ENCODE data around the gene FSIP1. TPM values are rescaled to one million over a fixed set of nuclear protein-coding genes. Genes with fewer than 3 reads are reported as not detected.

The FSIP1 gene
- total RNA-seq, 4 donors from 2014 or later, result 0.83 to 4.6 (median 1.4) TPM

- peak overlapping the region in 2 of 4 donors; percentile 86 to 90 for H3K27ac ChIP-seq (replicated peaks in 1 of 4)
- H3K4me3 ChIP-seq, result no peak overlapping the region
- no peaks in the 10 kb centered on the region for H3K9me3 ChIP-seq
- H3K4me1 ChIP-seq, result peaks cover 13 to 71% (median 66%) of the 10 kb centered on the region in 4 donors
- no peaks in the 10 kb centered on the region for H3K36me3 ChIP-seq
- intact Hi-C loops (cut with DNase I), result loop anchor here (2.0 to 5.0 kb wide), 2 partner anchors 153 to 190 kb away; no protein-coding TSS in a partner anchor
- TF ChIP-seq CTCF (IDR thresholded peaks at IDR 0.05), result no peak
- no peak for TF ChIP-seq POLR2AphosphoS5 (IDR thresholded peaks at IDR 0.05)
- no peak for TF ChIP-seq EP300 (IDR thresholded peaks at IDR 0.05)
- no peak for TF ChIP-seq POLR2A (IDR thresholded peaks at IDR 0.05; ENCODE audit: low read depth)
- DNase-seq (ENCODE audit: extremely low spot score), result no peak
- WGBS, result 83% methylated on average over 2 of the region's 2 CpGs
- H3K27me3 ChIP-seq, result no peaks in the 10 kb centered on the region
These were observed 2.0 kb upstream of the FSIP1 start for GRCh38 chr15:39784638-39785037.

GRCh38 chr15:39784125-39784524 is 1.5 kb upstream of the FSIP1 start:
- H3K27me3 ChIP-seq, result no peaks in the 10 kb centered on the region
- intact Hi-C loops (cut with DNase I), result loop anchor here (2.0 kb wide), 1 partner anchor 191 kb away; no protein-coding TSS in a partner anchor
- H3K4me3 ChIP-seq, result peak overlapping the region in 3 of 4 donors; percentile 75 to 79 (median 78)
- 39% methylated on average over 4 of the region's 4 CpGs for WGBS
- H3K9me3 ChIP-seq, result no peaks in the 10 kb centered on the region
- TF ChIP-seq CTCF (IDR thresholded peaks at IDR 0.05) (no peak), POLR2AphosphoS5 (IDR thresholded peaks at IDR 0.05) (no peak), POLR2A (IDR thresholded peaks at IDR 0.05; ENCODE audit: low read depth) (no peak), EP300 (IDR thresholded peaks at IDR 0.05) (no peak)
- no peak for DNase-seq (ENCODE audit: extremely low spot score)
- H3K36me3 ChIP-seq, result no peaks in the 10 kb centered on the region
- H3K27ac ChIP-seq (replicated peaks in 1 of 4), result peak overlapping the region; percentile 72 to 90 (median 84)
- peaks cover 13 to 65% (median 61%) of the 10 kb centered on the region in 4 donors for H3K4me1 ChIP-seq

GRCh38 chr15:39783244-39783820 is 691 bp upstream of the FSIP1 start:
- Histone ChIP-seq H3K4me3 (peak overlapping the region; percentile 68 to 79 (median 76)), H3K9me3 (no peaks in the 10 kb centered on the region), H3K4me1 (peaks cover 13 to 58% (median 53%) of the 10 kb centered on the region in 4 donors), H3K36me3 (no peaks in the 10 kb centered on the region), H3K27me3 (no peaks in the 10 kb centered on the region), H3K27ac (replicated peaks in 1 of 4) (peak overlapping the region; percentile 72 to 90 (median 84))
- WGBS, result 1% methylated on average over 10 of the region's 10 CpGs
- no peak for TF ChIP-seq CTCF (IDR thresholded peaks at IDR 0.05)
- intact Hi-C loops (cut with DNase I), result no loop called here
- DNase-seq (ENCODE audit: extremely low spot score), result no peak

GRCh38 chr15:39781967-39782302 is 706 bp downstream of the FSIP1 start:
- DNase-seq (ENCODE audit: extremely low spot score), result no peak
- WGBS, result 58% methylated on average over 2 of the region's 2 CpGs
- TF ChIP-seq CTCF (IDR thresholded peaks at IDR 0.05) (no peak), POLR2A (IDR thresholded peaks at IDR 0.05; ENCODE audit: low read depth) (no peak), EP300 (IDR thresholded peaks at IDR 0.05) (no peak), POLR2AphosphoS5 (IDR thresholded peaks at IDR 0.05) (no peak)
- peak overlapping the region; percentile 72 to 90 (median 84) for H3K27ac ChIP-seq (replicated peaks in 1 of 4)
- no peaks in the 10 kb centered on the region for H3K9me3 ChIP-seq
- H3K27me3 ChIP-seq, result no peaks in the 10 kb centered on the region
- intact Hi-C loops (cut with DNase I), result no loop called here
- H3K4me1 ChIP-seq, result peaks cover 13 to 53% (median 45%) of the 10 kb centered on the region in 4 donors
- no peaks in the 10 kb centered on the region for H3K36me3 ChIP-seq
- H3K4me3 ChIP-seq, result peak overlapping the region; percentile 68 to 79 (median 76)
